GM21423 (cell line): ENCODE data around the gene KLHL12.

Source experiments
- ATAC-seq: cut with Tn5 transposase; IDR thresholded peaks from one replicate; pipeline ENCODE4 v1.9.1; 2021; ENCODE audit warnings: mild to moderate bottlenecking, moderate library complexity; ENCODE audit not compliant: unreplicated experiment

The KLHL12 gene

GRCh38 chr1:202844259-202844658 is 82.8 kb downstream of the KLHL12 start:
- no peak for ATAC-seq

GRCh38 chr1:202843081-202843480 is 84.0 kb downstream of the KLHL12 start:
- no peak for ATAC-seq
